Measurements from ENCODE around the gene DCC.

- TF ChIP-seq, protein P1, sequence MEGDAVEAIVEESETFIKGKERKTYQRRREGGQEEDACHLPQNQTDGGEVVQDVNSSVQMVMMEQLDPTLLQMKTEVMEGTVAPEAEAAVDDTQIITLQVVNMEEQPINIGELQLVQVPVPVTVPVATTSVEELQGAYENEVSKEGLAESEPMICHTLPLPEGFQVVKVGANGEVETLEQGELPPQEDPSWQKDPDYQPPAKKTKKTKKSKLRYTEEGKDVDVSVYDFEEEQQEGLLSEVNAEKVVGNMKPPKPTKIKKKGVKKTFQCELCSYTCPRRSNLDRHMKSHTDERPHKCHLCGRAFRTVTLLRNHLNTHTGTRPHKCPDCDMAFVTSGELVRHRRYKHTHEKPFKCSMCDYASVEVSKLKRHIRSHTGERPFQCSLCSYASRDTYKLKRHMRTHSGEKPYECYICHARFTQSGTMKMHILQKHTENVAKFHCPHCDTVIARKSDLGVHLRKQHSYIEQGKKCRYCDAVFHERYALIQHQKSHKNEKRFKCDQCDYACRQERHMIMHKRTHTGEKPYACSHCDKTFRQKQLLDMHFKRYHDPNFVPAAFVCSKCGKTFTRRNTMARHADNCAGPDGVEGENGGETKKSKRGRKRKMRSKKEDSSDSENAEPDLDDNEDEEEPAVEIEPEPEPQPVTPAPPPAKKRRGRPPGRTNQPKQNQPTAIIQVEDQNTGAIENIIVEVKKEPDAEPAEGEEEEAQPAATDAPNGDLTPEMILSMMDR (IDR thresholded peaks at IDR 0.05) = no peak
- TF ChIP-seq EZH2 (IDR thresholded peaks at IDR 0.05; ENCODE audit: borderline replicate concordance, insufficient read depth, low read depth, low read length, poor library complexity, severe bottlenecking) = no peak
Observed at GRCh38 chr18:52401236-52401635, 61.2 kb downstream of the DCC start.

Measured in B cell (primary cell).